Gastrocnemius medialis (tissue), 4 donors: ENCODE data around the gene KDM4E.

ENCODE experiments used
- CTCF ChIP-seq, 5 experiments: fragments of 450-650 bp in 3 of 5; fragments of 200-600 bp in 2 of 5; sonication (generic) in 2 of 5; IDR thresholded peaks in 4 of 5; conservative IDR thresholded peaks in 1 of 5; 1 replicate in 4 of 5; 2 replicates in 1 of 5; pipeline ENCODE4 v1.5.1; 2016 to 2019; ENCODE audit warnings: antibody characterized with exemption in 5 of 5, mild to moderate bottlenecking in 3 of 5, moderate library complexity in 3 of 5
- POLR2A ChIP-seq, 2 donors: fragments of 450-650 bp; IDR thresholded peaks; one replicate each; pipeline ENCODE4 v1.6.1; 2017; ENCODE audit warnings: antibody characterized with exemption in 2 of 2, mild to moderate bottlenecking in 2 of 2, moderate library complexity in 2 of 2

- no peak for TF ChIP-seq POLR2A (IDR thresholded peaks at IDR 0.05)
- TF ChIP-seq CTCF (IDR thresholded peaks at IDR 0.05 in 4 of 5, conservative IDR thresholded peaks at IDR 0.05 in 1 of 5), result no peak
These were observed 29.3 kb downstream of the KDM4E start for GRCh38 chr11:95054356-95054755.
